Measurements from ENCODE around the gene LRRC26.
"Not testable (repeated sequence)": the region's sequence is repeated elsewhere in the genome, so short reads cannot be mapped to it uniquely, and the experiment has no call there.

LRRC26 gene

DNA sequence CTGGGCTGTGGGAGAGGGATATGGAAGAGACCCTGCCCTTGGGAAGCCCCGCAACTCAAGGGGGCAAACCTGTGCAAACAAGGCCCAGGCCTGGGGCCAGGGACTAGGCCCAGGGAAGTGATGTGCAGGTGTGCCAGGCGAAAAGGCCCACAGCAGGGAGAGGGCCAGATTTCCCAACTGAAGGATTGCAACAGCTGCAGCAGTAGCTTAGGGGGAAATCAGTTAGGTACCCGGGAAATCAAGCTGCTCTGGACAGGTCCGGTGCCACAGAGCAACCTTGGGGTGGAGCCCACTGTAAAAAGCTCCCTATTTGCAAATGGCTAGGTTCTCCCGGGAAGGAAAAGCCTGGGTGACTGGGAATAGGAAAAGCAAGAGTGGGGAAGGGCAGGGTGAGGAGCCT, 20.5 kb downstream of the LRRC26 start:
- DNase-seq, result no peak

GRCh38 chr9:137148661-137149060, 21.2 kb downstream of the LRRC26 start:
- DNase-seq, result no peak

- no peak for DNase-seq
Measured at GRCh38 chr9:137148242-137148641, 21.6 kb downstream of the LRRC26 start.

DNA sequence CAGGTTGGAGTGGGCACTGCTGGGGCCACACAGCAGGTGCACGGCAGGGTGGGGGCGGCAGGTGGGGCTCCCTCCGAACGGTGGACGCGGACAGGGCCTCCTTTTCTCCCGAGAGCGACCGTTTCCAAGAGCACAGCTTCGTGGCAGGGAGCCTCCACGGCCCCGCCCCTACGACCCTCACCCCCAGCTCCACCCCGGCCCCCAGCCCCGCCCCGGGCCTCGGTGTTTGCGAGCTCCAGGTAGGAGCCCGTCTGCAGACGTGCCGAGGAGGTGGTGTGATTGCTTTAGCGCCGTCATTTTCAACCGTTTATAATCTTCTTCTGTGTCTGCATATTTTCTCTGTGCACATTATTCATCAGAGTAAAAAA, 22.1 kb downstream of the LRRC26 start:
- no peak for DNase-seq

DNA sequence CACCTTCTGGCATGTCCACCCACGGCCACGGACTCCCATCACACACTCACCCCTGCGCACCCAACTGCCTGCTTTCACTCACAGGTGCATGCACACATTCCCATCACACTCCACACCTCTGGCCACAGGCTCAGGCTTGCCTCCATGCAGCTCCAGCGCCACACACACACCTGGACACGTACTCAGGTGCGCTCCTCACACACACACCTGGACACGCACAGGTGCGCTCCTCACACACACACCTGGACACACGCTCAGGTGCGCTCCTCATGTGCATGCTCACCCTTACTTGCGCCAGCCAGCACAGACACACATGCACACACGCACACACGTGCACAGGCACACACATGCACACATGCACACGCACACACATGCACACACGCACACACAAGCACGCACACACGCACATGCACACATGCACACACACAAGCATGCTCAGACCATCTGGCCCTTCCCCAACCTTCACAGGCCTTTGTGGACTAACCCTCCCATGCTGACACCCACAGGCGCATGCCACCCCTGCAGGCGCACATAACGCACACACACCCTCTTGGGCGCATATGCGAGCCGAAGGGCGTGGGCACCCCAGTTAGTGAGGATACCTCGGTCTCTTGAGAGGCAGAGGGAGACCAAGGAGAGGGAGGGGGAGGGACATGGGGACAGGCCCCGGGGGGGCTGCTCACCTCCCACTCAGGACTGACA, 22.6 kb downstream of the LRRC26 start:
- no peak for DNase-seq

DNA sequence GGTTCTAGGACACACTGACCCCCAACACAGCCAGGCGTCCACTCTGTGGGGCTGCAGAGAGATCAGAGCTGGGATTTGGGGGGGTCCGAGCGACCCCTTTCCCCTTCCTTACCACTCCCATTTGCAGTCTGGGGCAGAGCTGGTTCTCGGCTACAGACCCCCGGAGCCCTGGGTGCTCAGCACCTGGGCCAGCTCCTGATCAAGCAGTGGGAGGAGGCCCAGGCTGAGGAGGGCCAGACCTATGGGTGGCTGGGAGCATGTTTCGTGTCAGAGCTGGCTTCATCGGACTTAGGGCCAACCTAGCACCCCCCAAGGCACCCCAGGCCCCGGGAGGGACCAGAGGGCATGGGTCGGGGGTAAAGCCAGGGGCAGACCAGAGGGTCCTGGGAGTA, 23.3 kb downstream of the LRRC26 start:
- no peak for DNase-seq

- no peak for DNase-seq
Measured at GRCh38 chr9:137145731-137146526, 23.9 kb downstream of the LRRC26 start.

- DNase-seq, result no peak
Measured at GRCh38 chr9:137143459-137143858, 26.4 kb downstream of the LRRC26 start.

GRCh38 chr9:137141976-137142936, 27.6 kb downstream of the LRRC26 start:
- DNase-seq, result no peak

- DNase-seq, result no peak
Measured at GRCh38 chr9:137141050-137141810, 28.6 kb downstream of the LRRC26 start.

DNA sequence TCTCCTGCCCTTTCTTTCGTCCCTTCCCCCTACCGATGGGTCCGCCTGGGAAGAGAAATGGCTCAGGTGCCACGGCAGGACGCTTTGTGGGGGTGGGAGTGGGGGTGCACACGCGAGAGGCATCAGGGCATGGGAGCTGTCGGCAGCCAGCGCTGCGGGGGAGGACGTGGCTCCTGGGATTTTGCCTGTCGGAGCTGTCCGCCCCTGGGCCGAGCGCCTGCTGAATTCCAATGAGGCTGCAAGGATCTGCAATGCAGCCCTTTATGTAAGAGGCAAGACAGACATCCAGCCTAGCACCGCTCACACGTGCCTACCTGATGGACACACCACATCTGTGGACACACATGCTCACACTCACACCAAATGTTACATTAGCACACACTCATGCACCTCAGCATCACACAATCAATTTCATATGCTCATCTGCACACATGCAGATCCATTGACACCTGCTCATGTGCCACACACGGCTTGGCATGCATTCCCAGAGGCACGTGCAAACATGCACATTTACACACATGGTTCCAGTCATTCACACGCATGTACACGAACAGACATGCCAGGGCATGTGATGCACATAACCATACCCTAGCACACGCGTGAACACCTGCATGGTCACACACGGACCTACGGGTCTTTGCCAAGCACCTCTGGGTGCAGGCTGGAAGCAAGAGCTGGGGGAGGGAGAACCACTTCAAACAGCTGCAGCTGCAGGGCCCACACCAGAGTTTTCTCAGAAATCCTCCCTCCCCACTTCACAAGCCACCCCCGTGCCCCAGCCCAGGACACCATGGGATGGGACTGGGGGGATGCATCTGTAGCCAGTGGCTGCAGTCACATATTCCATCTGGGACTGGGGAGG, 29.5 kb downstream of the LRRC26 start:
- DNase-seq, result no peak

DNA sequence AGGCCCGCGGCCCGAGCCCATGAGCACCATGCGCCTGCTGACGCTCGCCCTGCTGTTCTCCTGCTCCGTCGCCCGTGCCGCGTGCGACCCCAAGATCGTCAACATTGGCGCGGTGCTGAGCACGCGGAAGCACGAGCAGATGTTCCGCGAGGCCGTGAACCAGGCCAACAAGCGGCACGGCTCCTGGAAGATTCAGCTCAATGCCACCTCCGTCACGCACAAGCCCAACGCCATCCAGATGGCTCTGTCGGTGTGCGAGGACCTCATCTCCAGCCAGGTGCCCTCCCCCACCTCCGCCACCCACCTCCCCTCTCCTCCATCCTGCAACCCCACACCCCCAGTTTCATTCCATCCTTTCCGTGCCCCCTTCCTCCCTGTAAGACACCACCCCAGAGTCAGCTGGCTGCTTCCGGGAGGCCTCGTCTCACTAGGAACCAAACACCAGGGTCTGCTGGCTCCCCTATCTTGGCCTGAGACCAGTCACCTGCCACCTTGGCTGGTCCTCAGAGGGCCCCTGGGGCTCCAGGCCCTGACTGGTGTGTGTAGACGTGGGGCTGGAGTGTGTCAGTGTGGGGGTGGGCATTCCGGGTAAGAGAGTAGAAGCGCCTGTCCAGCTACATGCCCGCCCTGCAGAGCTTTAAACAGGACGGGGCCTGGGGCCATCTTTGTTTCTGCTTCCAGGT, 30.2 kb downstream of the LRRC26 start:
- no peak for DNase-seq

DNA sequence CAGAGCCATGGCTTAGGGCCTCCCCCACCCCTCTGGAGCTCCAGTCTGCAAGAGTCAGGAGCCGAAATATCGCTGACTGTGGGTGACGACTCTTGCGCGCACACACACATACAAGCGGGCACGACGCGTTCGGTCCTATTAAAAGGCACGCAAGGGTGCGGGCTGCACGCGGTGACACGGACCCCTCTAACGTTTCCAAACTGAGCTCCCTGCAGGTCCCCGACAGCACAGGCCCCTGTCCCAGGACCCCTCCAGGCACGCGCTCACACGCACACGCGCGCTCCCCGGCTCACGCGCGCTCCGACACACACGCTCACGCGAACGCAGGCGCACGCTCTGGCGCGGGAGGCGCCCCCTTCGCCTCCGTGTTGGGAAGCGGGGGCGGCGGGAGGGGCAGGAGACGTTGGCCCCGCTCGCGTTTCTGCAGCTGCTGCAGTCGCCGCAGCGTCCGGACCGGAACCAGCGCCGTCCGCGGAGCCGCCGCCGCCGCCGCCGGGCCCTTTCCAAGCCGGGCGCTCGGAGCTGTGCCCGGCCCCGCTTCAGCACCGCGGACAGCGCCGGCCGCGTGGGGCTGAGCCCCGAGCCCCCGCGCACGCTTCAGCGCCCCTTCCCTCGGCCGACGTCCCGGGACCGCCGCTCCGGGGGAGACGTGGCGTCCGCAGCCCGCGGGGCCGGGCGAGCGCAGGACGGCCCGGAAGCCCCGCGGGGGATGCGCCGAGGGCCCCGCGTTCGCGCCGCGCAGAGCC, 31.0 kb downstream of the LRRC26 start, which contains the start of gene GRIN1:
Gene GRIN1 (plus strand): TSS at position 433 of the 746 bp plus-strand sequence. CDS start 333 bp downstream, outside the sequence.
- DNase-seq, result no peak

DNA sequence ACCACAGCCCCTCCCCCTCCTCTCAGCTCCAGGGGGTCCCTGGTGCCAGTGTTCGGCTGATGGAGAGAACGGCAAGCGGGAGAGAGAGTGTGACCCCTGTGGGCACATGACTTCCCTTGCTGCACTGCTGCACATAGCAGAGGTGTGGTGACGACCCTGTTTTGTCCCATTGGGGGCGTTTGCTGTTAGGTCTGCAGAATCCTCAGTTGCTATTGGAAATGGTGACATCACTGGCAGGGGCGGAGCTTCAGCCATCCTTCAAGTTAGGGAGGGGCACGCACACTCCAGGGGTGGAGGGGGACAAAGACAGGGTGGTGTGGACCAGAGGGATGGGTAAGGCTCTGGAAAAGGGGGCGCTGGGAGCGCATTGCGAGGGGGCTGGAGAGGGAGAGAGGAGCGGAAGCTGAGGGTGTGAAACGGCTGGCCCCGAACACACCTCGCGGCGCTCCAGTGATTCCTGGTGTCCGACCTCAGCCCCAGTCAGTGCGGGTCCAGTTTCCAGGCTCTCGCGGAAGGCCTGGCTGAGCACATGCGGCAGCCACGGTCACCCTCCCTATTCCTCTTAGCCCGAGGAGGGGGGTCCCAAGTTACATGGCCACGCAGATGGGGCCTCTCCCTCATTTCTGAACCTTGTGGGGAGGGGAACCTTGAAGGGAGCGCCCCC, 31.7 kb downstream of the LRRC26 start:
- no peak for DNase-seq

- DNase-seq, result no peak
Measured at GRCh38 chr9:137136881-137137607, 32.8 kb downstream of the LRRC26 start.

GRCh38 chr9:137136261-137136880, 33.5 kb downstream of the LRRC26 start:
- DNase-seq, result no peak

DNA sequence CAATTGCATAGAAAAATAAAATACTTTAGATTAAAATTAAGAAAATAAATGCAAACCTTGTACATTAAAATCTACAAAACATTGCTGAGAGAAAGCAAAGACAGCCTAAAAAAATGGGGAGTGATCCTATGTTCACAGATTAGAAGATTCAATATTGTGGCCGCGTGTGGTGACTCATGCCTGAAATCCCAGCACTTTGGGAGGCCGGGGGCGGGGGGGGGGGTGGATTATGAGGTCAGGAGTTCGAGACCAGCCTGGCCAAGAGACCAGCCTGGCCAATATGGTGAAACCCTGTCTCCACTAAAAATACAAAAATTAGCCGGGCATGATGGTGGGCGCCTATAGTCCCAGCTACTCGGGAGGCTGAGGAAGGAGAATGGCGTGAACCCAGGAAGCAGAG, 34.7 kb downstream of the LRRC26 start:
- not testable (repeated sequence) for DNase-seq

DNA sequence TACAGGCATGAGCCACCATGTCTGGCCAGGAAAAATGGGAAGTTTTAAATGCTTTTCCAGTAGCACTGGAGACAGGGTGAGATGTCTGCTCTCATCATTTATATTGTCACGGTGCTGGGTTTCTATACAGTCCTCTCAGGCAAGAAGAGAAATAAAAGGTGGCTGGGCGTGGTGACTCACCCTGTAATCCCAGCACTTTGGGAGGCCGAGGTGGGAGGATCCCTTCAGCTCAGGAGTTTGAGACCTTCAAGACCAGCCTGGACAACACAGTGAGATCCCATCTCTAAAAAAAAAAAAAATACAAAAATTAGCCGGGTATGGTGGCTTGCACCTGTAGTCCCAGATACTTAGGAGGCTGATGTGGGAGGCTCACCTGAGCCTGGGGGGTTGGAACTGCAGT, 35.7 kb downstream of the LRRC26 start:
- no peak for DNase-seq
